Left colon (tissue), 2 donors: ENCODE measurements around the gene IL9R. TPM values are rescaled to one million over a fixed set of nuclear protein-coding genes. Genes with fewer than 3 reads are reported as not detected.
A peak's percentile ranks its signal among the peaks of the same experiment; 100 is the strongest.
"Not testable (repeated sequence)": the region's sequence is repeated elsewhere in the genome, so short reads cannot be mapped to it uniquely, and the experiment has no call there.

ENCODE experiments used
- ATAC-seq: fragments of 200-7000 bp; cut with Tn5 transposase; one replicate; pipeline ENCODE4 v1.9.1; 2020; ENCODE audit warnings: mild to moderate bottlenecking, moderate library complexity
- DNase-seq, 2 donors: peaks; one replicate each; pipeline ENCODE4 v3.0.0-alpha.2; 2020
- intact Hi-C, 2 donors: fragments of 100-400 bp; cut with DNase I in 1 of 2; cut with micrococcal nuclease in 1 of 2; formaldehyde crosslinking; loops; one replicate each; pipeline versions ENCODE4 v1.11.2 to v1.14.0; 2022; cut with DNase I, micrococcal nuclease
- total RNA-seq, 2 donors: library from RNA; stranded (reverse); fragmentation: NEBNext Ultra II Directional; extraction: Animal tissue kit (Norgen Biotek cat#: 25700); gene quantifications; one replicate each; pipeline ENCODE4 v1.2.1, GENCODE V29; 2021
- donor health status: DM: no; HTN: no; CAD: no.
- donor health status: DM: yes; HTN: yes; CAD: no.

Gene IL9R
- total RNA-seq, 2 donors from 2014 or later = 0.73 TPM; not detected in 1

GRCh38 chrX:156019846-156020245 lies 22.4 kb downstream of the IL9R start:
- intact Hi-C loops = not testable (repeated sequence)

GRCh38 chrX:156023002-156023401 lies 25.5 kb downstream of the IL9R start:
- ATAC-seq = not testable (repeated sequence)

More at GRCh38 chrX:156019846-156020245, 22.4 kb downstream of the IL9R start:
- not testable (repeated sequence) for ATAC-seq, DNase-seq

GRCh38 chrX:156024949-156025492 lies 27.5 kb downstream of the IL9R start:
- ATAC-seq, intact Hi-C loops, DNase-seq: not testable (repeated sequence)

More at GRCh38 chrX:156023002-156023401, 25.5 kb downstream of the IL9R start:
- intact Hi-C loops, DNase-seq: not testable (repeated sequence)

GRCh38 chrX:156028653-156029237 lies 31.2 kb downstream of the IL9R start:
- intact Hi-C loops, DNase-seq: not testable (repeated sequence)
- ATAC-seq = peak; percentile 26

- intact Hi-C loops, DNase-seq, ATAC-seq: not testable (repeated sequence)
These were observed 31.8 kb downstream of the IL9R start for GRCh38 chrX:156029296-156029695.

- DNase-seq, intact Hi-C loops: not testable (repeated sequence)
- peak; percentile 35 for ATAC-seq
These were observed 32.4 kb downstream of the IL9R start for GRCh38 chrX:156029707-156030442.

- ATAC-seq, intact Hi-C loops, DNase-seq: not testable (repeated sequence)
These were observed 33.0 kb downstream of the IL9R start for GRCh38 chrX:156030474-156030873.

Other genes with a start within 250 kb of the IL9R start
- gene VAMP7, start 116.4 kb upstream of the IL9R start, total RNA-seq = 10 to 100 TPM; 29.5 to 30.5 TPM